Measurements from ENCODE around the gene CCDC138. TPM values are rescaled to one million over a fixed set of nuclear protein-coding genes. Genes with fewer than 3 reads are reported as not detected.

CCDC138 gene
- total RNA-seq, 1 experiment from 2014 or later = 11.3 TPM

DNA sequence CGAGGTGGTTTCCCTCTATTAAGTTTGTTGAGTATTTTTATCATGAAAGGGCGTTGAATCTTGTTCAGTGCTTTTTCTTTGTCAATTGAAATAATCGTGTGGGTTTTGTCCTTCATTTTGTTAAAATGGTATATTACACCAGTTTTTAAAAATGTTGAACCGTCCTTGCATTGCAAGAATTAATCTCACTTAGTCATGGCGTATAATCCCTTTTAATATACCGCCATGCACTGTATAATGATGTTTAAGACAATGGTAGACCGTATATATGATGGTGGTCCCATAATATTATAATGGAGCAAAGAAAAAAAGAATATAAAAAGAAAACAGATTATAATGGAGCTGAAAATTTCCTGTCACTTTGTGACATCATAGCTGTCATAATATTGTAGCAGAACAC lies 50.6 kb downstream of the CCDC138 start:
- Mint-ChIP-seq H3K27ac (ENCODE audit: unreplicated experiment) (no peak overlapping the region), H3K36me3 (ENCODE audit: insufficient read depth, unreplicated experiment) (no peaks in the 10 kb centered on the region), H3K4me3 (ENCODE audit: low read depth, unreplicated experiment) (no peak overlapping the region), H3K27me3 (ENCODE audit: unreplicated experiment) (no peaks in the 10 kb centered on the region), H3K4me1 (ENCODE audit: low read depth, unreplicated experiment) (peaks cover 9% of the 10 kb centered on the region), H3K9me3 (ENCODE audit: low read depth, unreplicated experiment) (peaks cover 9% of the 10 kb centered on the region)
- TF ChIP-seq, protein P1, sequence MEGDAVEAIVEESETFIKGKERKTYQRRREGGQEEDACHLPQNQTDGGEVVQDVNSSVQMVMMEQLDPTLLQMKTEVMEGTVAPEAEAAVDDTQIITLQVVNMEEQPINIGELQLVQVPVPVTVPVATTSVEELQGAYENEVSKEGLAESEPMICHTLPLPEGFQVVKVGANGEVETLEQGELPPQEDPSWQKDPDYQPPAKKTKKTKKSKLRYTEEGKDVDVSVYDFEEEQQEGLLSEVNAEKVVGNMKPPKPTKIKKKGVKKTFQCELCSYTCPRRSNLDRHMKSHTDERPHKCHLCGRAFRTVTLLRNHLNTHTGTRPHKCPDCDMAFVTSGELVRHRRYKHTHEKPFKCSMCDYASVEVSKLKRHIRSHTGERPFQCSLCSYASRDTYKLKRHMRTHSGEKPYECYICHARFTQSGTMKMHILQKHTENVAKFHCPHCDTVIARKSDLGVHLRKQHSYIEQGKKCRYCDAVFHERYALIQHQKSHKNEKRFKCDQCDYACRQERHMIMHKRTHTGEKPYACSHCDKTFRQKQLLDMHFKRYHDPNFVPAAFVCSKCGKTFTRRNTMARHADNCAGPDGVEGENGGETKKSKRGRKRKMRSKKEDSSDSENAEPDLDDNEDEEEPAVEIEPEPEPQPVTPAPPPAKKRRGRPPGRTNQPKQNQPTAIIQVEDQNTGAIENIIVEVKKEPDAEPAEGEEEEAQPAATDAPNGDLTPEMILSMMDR (IDR thresholded peaks at IDR 0.05; ENCODE audit: unreplicated experiment) = no peak
- BruUV-seq (replicated peaks) = no TSS peak
- CTCF ChIA-PET = no interaction called here
- no peak for DNase-seq
- intact Hi-C loops (cut with micrococcal nuclease; ENCODE audit: unreplicated experiment) = no loop called here

DNA sequence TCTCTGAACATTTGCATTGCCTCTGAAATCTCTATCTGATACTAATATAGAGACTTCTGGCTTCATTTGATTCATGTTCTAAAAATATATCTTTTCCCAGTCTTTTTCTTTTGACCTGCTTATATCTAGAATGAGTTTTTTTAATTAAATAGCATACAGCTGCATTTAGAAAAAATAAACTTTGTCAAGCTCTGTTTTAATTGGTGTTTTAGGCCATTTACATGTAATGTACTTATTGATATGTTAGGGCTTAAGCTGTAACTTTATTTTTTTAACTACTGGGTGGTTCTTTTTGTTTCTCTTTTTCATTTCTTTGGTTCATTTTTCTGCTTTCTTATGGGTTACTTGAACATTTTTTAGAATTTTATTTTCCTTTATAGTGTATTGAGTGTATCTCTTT lies 54.9 kb downstream of the CCDC138 start:
- Mint-ChIP-seq H3K4me1 (ENCODE audit: low read depth, unreplicated experiment) (no peaks in the 10 kb centered on the region), H3K36me3 (ENCODE audit: insufficient read depth, unreplicated experiment) (no peaks in the 10 kb centered on the region)

DNA sequence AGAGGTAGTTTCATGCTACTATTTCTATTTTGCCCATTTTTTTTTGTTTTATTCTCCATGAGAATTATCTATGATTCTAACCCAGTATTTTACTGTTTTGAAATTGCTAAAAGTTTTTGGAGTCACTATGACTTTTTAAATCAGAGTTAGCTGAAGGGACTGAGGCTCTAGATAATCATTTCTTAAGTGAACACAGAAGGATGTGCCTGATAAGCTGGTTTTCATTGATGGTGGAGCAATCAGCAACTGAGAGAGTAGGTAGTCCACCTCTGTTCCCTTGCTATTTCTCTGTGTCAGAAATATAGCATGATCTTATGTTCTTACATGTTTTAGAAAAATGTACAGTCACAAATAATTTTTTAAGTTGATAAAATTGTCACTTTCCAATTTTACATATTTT lies 59.4 kb downstream of the CCDC138 start:
- TF ChIP-seq, protein P1 (IDR thresholded peaks at IDR 0.05; ENCODE audit: unreplicated experiment) = no peak
- Mint-ChIP-seq H3K36me3 (ENCODE audit: insufficient read depth, unreplicated experiment) (no peaks in the 10 kb centered on the region), H3K27ac (ENCODE audit: unreplicated experiment) (no peak overlapping the region), H3K9me3 (ENCODE audit: low read depth, unreplicated experiment) (no peaks in the 10 kb centered on the region), H3K27me3 (ENCODE audit: unreplicated experiment) (no peaks in the 10 kb centered on the region), H3K4me3 (ENCODE audit: low read depth, unreplicated experiment) (no peak overlapping the region), H3K4me1 (ENCODE audit: low read depth, unreplicated experiment) (no peaks in the 10 kb centered on the region)
- CTCF ChIA-PET = no interaction called here
- no peak for DNase-seq
- BruUV-seq (replicated peaks) = no TSS peak
- intact Hi-C loops (cut with micrococcal nuclease; ENCODE audit: unreplicated experiment) = no loop called here

More for the DNA sequence above, 54.9 kb downstream of the CCDC138 start:
- DNase-seq = no peak
- peaks cover 2% of the 10 kb centered on the region for H3K9me3 Mint-ChIP-seq (ENCODE audit: low read depth, unreplicated experiment)
- BruUV-seq (replicated peaks) = no TSS peak
- H3K27ac Mint-ChIP-seq (ENCODE audit: unreplicated experiment) = no peak overlapping the region
- no peak overlapping the region for H3K4me3 Mint-ChIP-seq (ENCODE audit: low read depth, unreplicated experiment)
- intact Hi-C loops (cut with micrococcal nuclease; ENCODE audit: unreplicated experiment) = no loop called here
- TF ChIP-seq, protein P1 (IDR thresholded peaks at IDR 0.05; ENCODE audit: unreplicated experiment) = no peak
- H3K27me3 Mint-ChIP-seq (ENCODE audit: unreplicated experiment) = no peaks in the 10 kb centered on the region
- CTCF ChIA-PET = no interaction called here

DNA sequence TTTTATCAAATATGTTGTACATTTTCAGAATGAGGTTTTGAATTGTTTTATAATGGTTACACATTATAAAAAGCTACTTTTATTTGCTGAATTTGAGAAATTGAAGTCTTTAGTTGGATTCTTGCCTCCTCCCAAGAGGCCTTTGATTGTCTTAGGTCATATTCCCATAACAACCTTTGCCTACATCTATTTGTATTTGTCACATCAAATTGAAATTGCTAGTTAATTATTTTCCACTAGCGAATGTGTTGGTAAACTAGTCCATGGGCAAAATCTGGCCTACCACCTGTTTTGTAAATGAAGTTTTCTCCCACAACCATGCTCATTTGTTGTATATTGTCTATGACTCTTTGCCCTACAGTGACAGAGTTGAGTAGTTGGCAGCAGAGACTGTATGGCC lies 60.4 kb downstream of the CCDC138 start:
- no peak for DNase-seq
- Mint-ChIP-seq H3K9me3 (ENCODE audit: low read depth, unreplicated experiment) (no peaks in the 10 kb centered on the region), H3K27ac (ENCODE audit: unreplicated experiment) (no peak overlapping the region), H3K27me3 (ENCODE audit: unreplicated experiment) (no peaks in the 10 kb centered on the region), H3K4me1 (ENCODE audit: low read depth, unreplicated experiment) (no peaks in the 10 kb centered on the region), H3K4me3 (ENCODE audit: low read depth, unreplicated experiment) (no peak overlapping the region), H3K36me3 (ENCODE audit: insufficient read depth, unreplicated experiment) (no peaks in the 10 kb centered on the region)
- CTCF ChIA-PET = no interaction called here
- no TSS peak for BruUV-seq (replicated peaks)
- intact Hi-C loops (cut with micrococcal nuclease; ENCODE audit: unreplicated experiment) = no loop called here
- TF ChIP-seq, protein P1 (IDR thresholded peaks at IDR 0.05; ENCODE audit: unreplicated experiment) = no peak

DNA sequence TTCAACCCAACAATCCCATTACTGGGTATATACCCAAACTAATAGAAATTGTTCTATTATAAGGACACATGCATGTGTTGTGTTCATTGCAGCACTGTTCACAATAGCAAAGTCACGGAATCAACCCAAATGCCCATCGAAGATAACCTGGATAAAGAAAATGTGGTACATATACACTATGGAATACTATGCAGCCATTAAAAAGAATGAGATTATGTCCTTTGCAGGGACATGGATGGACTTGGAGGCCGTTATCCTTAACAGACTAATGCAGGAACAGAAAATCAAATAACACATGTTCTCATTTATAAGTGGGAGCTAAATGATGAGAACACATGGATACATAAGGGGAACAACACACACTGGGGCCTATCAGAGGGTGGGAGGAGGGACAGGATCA lies 65.8 kb downstream of the CCDC138 start:
- no peak for DNase-seq
- H3K27ac Mint-ChIP-seq (ENCODE audit: unreplicated experiment) = no peak overlapping the region
- no peak overlapping the region for H3K4me3 Mint-ChIP-seq (ENCODE audit: low read depth, unreplicated experiment)
- H3K9me3 Mint-ChIP-seq (ENCODE audit: low read depth, unreplicated experiment) = no peaks in the 10 kb centered on the region
- no peaks in the 10 kb centered on the region for H3K36me3 Mint-ChIP-seq (ENCODE audit: insufficient read depth, unreplicated experiment)
- H3K27me3 Mint-ChIP-seq (ENCODE audit: unreplicated experiment) = no peaks in the 10 kb centered on the region
- intact Hi-C loops (cut with micrococcal nuclease; ENCODE audit: unreplicated experiment) = no loop called here
- BruUV-seq (replicated peaks) = no TSS peak
- TF ChIP-seq, protein P1 (IDR thresholded peaks at IDR 0.05; ENCODE audit: unreplicated experiment) = no peak
- CTCF ChIA-PET = no interaction called here
- H3K4me1 Mint-ChIP-seq (ENCODE audit: low read depth, unreplicated experiment) = no peaks in the 10 kb centered on the region

Measured in Calu3 (cell line).